ENCODE measurements around the gene ADAMTS3. TPM values are rescaled to one million over a fixed set of nuclear protein-coding genes. Genes with fewer than 3 reads are reported as not detected.

Gene ADAMTS3
- total RNA-seq, 4 donors from 2014 or later = 0.47 to 30.4 (median 10.2) TPM

- no peak for TF ChIP-seq CTCF (IDR thresholded peaks at IDR 0.05)
- DNase-seq (ENCODE audit: low spot score) (no peak), ATAC-seq (ENCODE audit: low FRiP score) (no peak)
Observed at GRCh38 chr4:72529148-72529822, 39.7 kb downstream of the ADAMTS3 start.

- no peak for TF ChIP-seq CTCF (IDR thresholded peaks at IDR 0.05)
- ATAC-seq (ENCODE audit: low FRiP score) (no peak), DNase-seq (ENCODE audit: low spot score) (no peak)
Observed at GRCh38 chr4:72527038-72527646, 41.9 kb downstream of the ADAMTS3 start.

- DNase-seq (ENCODE audit: low spot score) = no peak
- ATAC-seq (ENCODE audit: low FRiP score) = peak; percentile 57
- TF ChIP-seq CTCF (IDR thresholded peaks at IDR 0.05) = no peak
Observed at GRCh38 chr4:72525938-72526337, 43.1 kb downstream of the ADAMTS3 start.

GRCh38 chr4:72522440-72522839, 46.6 kb downstream of the ADAMTS3 start:
- ATAC-seq (ENCODE audit: low FRiP score) (no peak), DNase-seq (ENCODE audit: low spot score) (no peak)
- no peak for TF ChIP-seq CTCF (IDR thresholded peaks at IDR 0.05)

GRCh38 chr4:72513227-72513626, 55.8 kb downstream of the ADAMTS3 start:
- DNase-seq (ENCODE audit: low spot score) = no peak

GRCh38 chr4:72507860-72508419, 61.1 kb downstream of the ADAMTS3 start:
- ATAC-seq (ENCODE audit: low FRiP score) = no peak
- DNase-seq (ENCODE audit: low spot score) = no peak
- TF ChIP-seq CTCF (IDR thresholded peaks at IDR 0.05) = no peak

More at GRCh38 chr4:72513227-72513626, 55.8 kb downstream of the ADAMTS3 start:
- no peak for TF ChIP-seq CTCF (IDR thresholded peaks at IDR 0.05)
- ATAC-seq (ENCODE audit: low FRiP score) = no peak

- DNase-seq (ENCODE audit: low spot score) (no peak), ATAC-seq (ENCODE audit: low FRiP score) (peak; percentile 51)
- TF ChIP-seq CTCF (IDR thresholded peaks at IDR 0.05) = no peak
Observed at GRCh38 chr4:72507167-72507566, 61.9 kb downstream of the ADAMTS3 start.

Data from omental fat pad (tissue), 4 donors.